HepG2 (cell line): ENCODE measurements around the gene KAZN. TPM values are rescaled to one million over a fixed set of nuclear protein-coding genes. Genes with fewer than 3 reads are reported as not detected.

Source experiments
- ATAC-seq: fragments of 200-7000 bp; cut with Tn5 transposase; 3 replicates; pipeline ENCODE4 v1.9.1; 2020; ENCODE audit warnings: mild to moderate bottlenecking, moderate library complexity
- BruUV-seq: library from RNA; stranded (reverse); fragments of 400-500 nt; replicated peaks from 2 replicates; lab custom pipeline; 2021; lab: Mats Ljungman, UMichigan
- CTCF ChIA-PET: fragments of 300-600 bp; formaldehyde crosslinking; extraction: SDS; loops from one replicate; lab custom pipeline; 2021; ENCODE audit warnings: low total read pairs, inconsistent platforms, low intra/inter-chr PET ratio; lab: Yijun Ruan, JAX
- POLR2A ChIA-PET: fragments of 350-600 bp; sonication (Branson Sonifier 250); formaldehyde crosslinking; loops from one replicate; lab custom pipeline; 2020; ENCODE audit warnings: antibody characterized with exemption, inconsistent platforms; lab: Yijun Ruan, JAX
- DNase-seq: peaks from one replicate; pipeline ENCODE4 v3.0.0-alpha.2; 2015; ENCODE audit warnings: low spot score
- FAIRE-seq: peaks from 3 replicates; lab custom pipeline; 2011; peaks lifted over from hg19 to GRCh38; lab: Jason Lieb, UNC
- H2AFZ ChIP-seq: one replicate; pipeline ENCODE4 v1.6.1; 2011; ENCODE audit warnings: low read length, inconsistent platforms
- H3K27ac ChIP-seq: fragments of 300-600 bp; 3 replicates; pipeline ENCODE4 v1.8.0; 2011; ENCODE audit warnings: mixed run types, mild to moderate bottlenecking, mixed read lengths, low read length, inconsistent platforms; ENCODE audit not compliant: insufficient read depth; ENCODE audit errors: extremely low read length
- H3K27me3 ChIP-seq, 2 experiments: fragments of 200-600 bp in 1 of 2; 2 replicates in 1 of 2; 3 replicates in 1 of 2; pipeline versions ENCODE4 v1.6.0 to v1.8.0; 2011; ENCODE audit warnings: low read length in 2 of 2, mild to moderate bottlenecking in 2 of 2, moderate library complexity in 2 of 2, inconsistent platforms in 1 of 2; ENCODE audit not compliant: insufficient read depth in 2 of 2, control insufficient read depth in 1 of 2
- H3K36me3 ChIP-seq, 2 experiments: fragments of 200-600 bp in 1 of 2; replicated peaks in 1 of 2; 2 replicates in 1 of 2; 3 replicates in 1 of 2; pipeline versions ENCODE4 v1.5.1 to v1.8.0; 2011; ENCODE audit warnings: low read length in 2 of 2, inconsistent platforms in 1 of 2; ENCODE audit not compliant: insufficient read depth in 2 of 2, control insufficient read depth in 1 of 2
- H3K4me1 ChIP-seq: 2 replicates; pipeline ENCODE4 v1.5.1; 2012; ENCODE audit warnings: low read length, inconsistent platforms; ENCODE audit not compliant: insufficient read depth
- H3K4me2 ChIP-seq: 2 replicates; pipeline ENCODE4 v1.6.0; 2011; ENCODE audit warnings: low read depth, low read length, inconsistent platforms
- H3K4me3 ChIP-seq, 3 experiments: fragments of 200-600 bp in 1 of 3; sonication (generic), shearing (Covaris generic) in 1 of 3; replicated peaks in 1 of 3; 2 replicates each; pipeline ENCODE4 v1.5.1; 2011 to 2016; ENCODE audit warnings: low read length in 3 of 3, inconsistent platforms in 2 of 3, low read depth in 2 of 3, mild to moderate bottlenecking in 2 of 3, control low read depth in 1 of 3, mixed read lengths in 1 of 3; ENCODE audit not compliant: insufficient read depth in 1 of 3
- H3K79me2 ChIP-seq: one replicate; pipeline ENCODE4 v1.6.1; 2011; ENCODE audit warnings: low read length, inconsistent platforms; ENCODE audit not compliant: insufficient read depth
- H3K9ac ChIP-seq: 2 replicates; pipeline ENCODE4 v1.6.0; 2011; ENCODE audit warnings: mild to moderate bottlenecking, low read depth, low read length, inconsistent platforms; ENCODE audit not compliant: insufficient read depth
- H3K9me3 ChIP-seq: 2 replicates; pipeline ENCODE4 v1.5.1; 2012; ENCODE audit warnings: mild to moderate bottlenecking, low read length
- H4K20me1 ChIP-seq: 2 replicates; pipeline ENCODE4 v1.6.0; 2011; ENCODE audit warnings: inconsistent platforms, mild to moderate bottlenecking, low read length, moderate library complexity; ENCODE audit not compliant: insufficient read depth
- CEBPG ChIP-seq: IDR thresholded peaks from 2 replicates; pipeline ENCODE4 v1.6.1; 2016
- KAT7 ChIP-seq: IDR thresholded peaks from 2 replicates; pipeline ENCODE4 v1.6.1; 2018; ENCODE audit warnings: borderline replicate concordance, missing compliant biosample characterization
- KDM1A ChIP-seq: IDR thresholded peaks from 2 replicates; pipeline ENCODE4 v1.6.1; 2016; ENCODE audit warnings: missing compliant biosample characterization
- KDM3A ChIP-seq: IDR thresholded peaks from 2 replicates; pipeline ENCODE4 v1.6.1; 2018; ENCODE audit warnings: low read depth, missing compliant biosample characterization
- MAZ ChIP-seq, 2 experiments: sonication (generic) in 1 of 2; formaldehyde crosslinking in 1 of 2; IDR thresholded peaks; 2 replicates each; pipeline versions ENCODE4 v1.5.0 to v1.6.1; 2012 to 2020; ENCODE audit warnings: low read depth in 2 of 2, mild to moderate bottlenecking in 2 of 2, borderline replicate concordance in 1 of 2, improper control_type of control experiment in 1 of 2, low read length in 1 of 2, missing genetic modification reagents in 1 of 2, moderate library complexity in 1 of 2
- MXD4 ChIP-seq: IDR thresholded peaks from 2 replicates; pipeline ENCODE4 v1.6.1; 2016; ENCODE audit warnings: mild to moderate bottlenecking, missing biosample characterization, missing genetic modification reagents
- NKX3-1 ChIP-seq: sonication (generic); formaldehyde crosslinking; IDR thresholded peaks from 2 replicates; pipeline ENCODE4 v1.5.0; 2020; ENCODE audit warnings: missing genetic modification reagents
- RCOR2 ChIP-seq: IDR thresholded peaks from 2 replicates; pipeline ENCODE4 v1.6.1; 2016; ENCODE audit warnings: missing biosample characterization, missing genetic modification reagents
- SMARCC2 ChIP-seq: fragments of 450-650 bp; IDR thresholded peaks from 2 replicates; pipeline ENCODE4 v1.6.1; 2017; ENCODE audit warnings: antibody characterized with exemption, mild to moderate bottlenecking
- SRSF4 ChIP-seq: fragments of 200-400 bp; formaldehyde crosslinking; IDR thresholded peaks from one replicate; pipeline ENCODE4 v1.6.1; 2018; ENCODE audit warnings: mild to moderate bottlenecking, low read depth, low read length, moderate library complexity; ENCODE audit not compliant: poor library complexity, severe bottlenecking
- TBP ChIP-seq: sonication (generic); formaldehyde crosslinking; IDR thresholded peaks from 2 replicates; pipeline ENCODE4 v1.5.0; 2020; ENCODE audit warnings: missing genetic modification reagents
- ZBTB43 ChIP-seq: sonication (generic); formaldehyde crosslinking; conservative IDR thresholded peaks from 2 replicates; pipeline ENCODE4 v1.4.0; 2020; ENCODE audit warnings: missing genetic modification reagents
- ZNF124 ChIP-seq: sonication (generic); formaldehyde crosslinking; IDR thresholded peaks from 2 replicates; pipeline ENCODE4 v1.4.0; 2020; ENCODE audit warnings: missing genetic modification reagents
- ZNF362 ChIP-seq: sonication (generic); formaldehyde crosslinking; IDR thresholded peaks from 2 replicates; pipeline ENCODE4 v1.4.0; 2020; ENCODE audit warnings: missing genetic modification reagents, mild to moderate bottlenecking, borderline replicate concordance
- ZNF709 ChIP-seq: sonication (generic); formaldehyde crosslinking; IDR thresholded peaks from 2 replicates; pipeline ENCODE4 v1.5.0; 2020; ENCODE audit warnings: mild to moderate bottlenecking, missing genetic modification reagents
- ZNF766 ChIP-seq: sonication (generic); formaldehyde crosslinking; IDR thresholded peaks from 2 replicates; pipeline ENCODE4 v1.5.0; 2020; ENCODE audit warnings: missing genetic modification reagents, borderline replicate concordance
- WGBS: methylation state at CpG from one replicate; pipeline ENCODE4 v1.1.6; 2017; ENCODE audit warnings: low lambda C conversion rate; 5-methylcytosine and 5-hydroxymethylcytosine counted together
- in situ Hi-C: cut with HindIII; loops from 2 replicates; pipeline ENCODE4 v1.10.0; 2017; ENCODE audit warnings: low pct_unique_long_range_greater_than_20kb; ENCODE audit not compliant: extremely low pct_ligation_motif_present
- intact Hi-C: fragments of 100-400 bp; cut with micrococcal nuclease; formaldehyde crosslinking; loops from one replicate; pipeline ENCODE4 v1.10.0; 2022; ENCODE audit not compliant: unreplicated experiment
- polyA plus RNA-seq, 8 experiments: library from polyadenylated mRNA; depleted of rRNA in 3 of 8; stranded (reverse) in 7 of 8; unstranded in 1 of 8; fragments of >200 nt; fragmentation: Illumina TruSeq in 4 of 8; extraction: Trizol in 4 of 8; gene quantifications; 2 replicates each; pipeline versions ENCODE4 v1.2.1 to v1.2.3, GENCODE V29; 2011 to 2016; ENCODE audit warnings: low read depth in 4 of 8, missing spikeins in 1 of 8, mixed read lengths in 1 of 8; ENCODE audit not compliant: insufficient read depth in 1 of 8
- total RNA-seq, 5 experiments: library from RNA; depleted of rRNA; stranded (reverse); fragments of >200 nt; fragmentation: Illumina TruSeq; extraction: Trizol; gene quantifications; 2 replicates each; pipeline ENCODE4 v1.2.3, GENCODE V29; 2016; ENCODE audit warnings: low read depth in 1 of 5

KAZN gene
- total and polyA plus RNA-seq, 2 of the 13 experiments (the other 11 are each of a cell fraction or from before 2014, with no cell fraction given) = 10.4 to 13.5 TPM

DNA sequence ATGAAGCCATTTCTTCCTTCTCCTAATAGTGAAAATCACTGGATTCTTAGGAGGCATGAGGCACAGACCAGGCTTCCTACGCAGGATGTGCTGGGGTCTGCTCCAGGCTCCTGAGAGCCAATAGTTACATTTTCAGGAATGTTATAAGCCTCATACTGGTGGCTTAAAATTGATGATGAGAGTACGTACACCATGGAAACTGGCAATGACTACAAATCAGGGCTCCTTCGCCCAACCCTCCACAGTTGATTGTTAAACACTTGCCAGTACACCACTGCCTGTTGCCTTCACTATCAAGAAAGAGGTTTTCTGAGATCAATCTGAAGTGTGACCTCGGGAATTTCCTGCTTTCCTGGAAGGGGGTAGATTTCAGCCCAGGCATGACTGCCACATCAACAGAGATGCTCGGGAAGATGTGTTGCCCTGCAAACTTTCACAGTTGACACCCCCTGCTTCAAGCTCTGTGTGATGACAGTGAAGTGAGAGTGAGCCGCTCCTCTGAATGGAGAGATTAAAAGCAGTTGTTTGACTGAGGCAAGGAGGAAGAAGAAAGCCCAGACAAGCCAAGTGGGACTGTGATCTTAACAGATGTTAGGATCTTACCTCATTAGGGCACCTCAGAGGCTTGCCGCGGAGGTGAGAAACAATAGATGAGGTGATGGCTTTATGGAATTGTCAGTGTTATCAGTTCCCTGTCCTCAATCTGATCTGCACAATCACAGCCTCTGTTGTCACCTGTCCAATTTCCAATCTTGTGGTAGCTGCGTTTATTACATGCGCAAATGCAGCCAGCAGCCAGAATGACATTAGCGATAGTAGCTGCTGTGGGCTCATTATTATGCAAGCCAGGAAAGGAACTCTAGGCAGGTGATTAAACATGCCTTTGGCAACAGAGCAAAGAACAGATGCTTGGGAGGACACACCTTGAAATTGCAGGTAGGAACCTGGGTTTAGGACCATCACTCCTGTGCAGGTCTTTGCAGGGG is 277.3 kb downstream of the KAZN start:
- Histone ChIP-seq H3K27me3 (peaks cover 0 to 39% of the 10 kb centered on the region in 2 experiments; a peak in 2 of 5 replicates), H3K79me2 (no peaks in the 10 kb centered on the region), H3K27ac (no peak overlapping the region), H2AFZ (no peak overlapping the region), H3K9ac (no peak overlapping the region), H3K4me1 (peaks cover 14% of the 10 kb centered on the region), H3K36me3 (no peaks in the 10 kb centered on the region), H3K9me3 (no peaks in the 10 kb centered on the region), H3K4me2 (no peak overlapping the region), H3K4me3 (no peak overlapping the region), H4K20me1 (no peaks in the 10 kb centered on the region)
- intact Hi-C loops (no loop called here), in situ Hi-C loops (no loop called here)
- DNase-seq = no peak
- no TSS peak for BruUV-seq
- ChIA-PET POLR2A (no interaction called here), CTCF (no interaction called here)
- TF ChIP-seq SRSF4 (no peak), ZBTB43 (CRISPR knock-in tag) (no peak), ZNF362 (CRISPR knock-in tag) (no peak), ZNF709 (CRISPR knock-in tag) (no peak), ZNF124 (CRISPR knock-in tag) (no peak), KDM1A (CRISPR knock-in tag) (no peak), SMARCC2 (no peak), TBP (CRISPR knock-in tag) (no peak), MAZ (IDR thresholded peaks at IDR 0.05; ENCODE audit: borderline replicate concordance, low read depth, low read length) (no peak), MAZ (CRISPR knock-in tag; IDR thresholded peaks at IDR 0.05; ENCODE audit: low read depth) (no peak), NKX3-1 (no peak), CEBPG (CRISPR knock-in tag) (no peak), MXD4 (no peak), RCOR2 (CRISPR knock-in tag) (no peak), KAT7 (no peak), KDM3A (CRISPR knock-in tag) (no peak), ZNF766 (CRISPR knock-in tag) (no peak)
- WGBS = 25% methylated on average over 11 of the region's 11 CpGs
- no peak for FAIRE-seq
- no peak for ATAC-seq
